ENCODE measurements around the gene PTPRK. TPM values are rescaled to one million over a fixed set of nuclear protein-coding genes. Genes with fewer than 3 reads are reported as not detected.

Gene PTPRK
- total RNA-seq, 4 donors from 2014 or later = 7.3 to 22.9 (median 13.0) TPM

DNA sequence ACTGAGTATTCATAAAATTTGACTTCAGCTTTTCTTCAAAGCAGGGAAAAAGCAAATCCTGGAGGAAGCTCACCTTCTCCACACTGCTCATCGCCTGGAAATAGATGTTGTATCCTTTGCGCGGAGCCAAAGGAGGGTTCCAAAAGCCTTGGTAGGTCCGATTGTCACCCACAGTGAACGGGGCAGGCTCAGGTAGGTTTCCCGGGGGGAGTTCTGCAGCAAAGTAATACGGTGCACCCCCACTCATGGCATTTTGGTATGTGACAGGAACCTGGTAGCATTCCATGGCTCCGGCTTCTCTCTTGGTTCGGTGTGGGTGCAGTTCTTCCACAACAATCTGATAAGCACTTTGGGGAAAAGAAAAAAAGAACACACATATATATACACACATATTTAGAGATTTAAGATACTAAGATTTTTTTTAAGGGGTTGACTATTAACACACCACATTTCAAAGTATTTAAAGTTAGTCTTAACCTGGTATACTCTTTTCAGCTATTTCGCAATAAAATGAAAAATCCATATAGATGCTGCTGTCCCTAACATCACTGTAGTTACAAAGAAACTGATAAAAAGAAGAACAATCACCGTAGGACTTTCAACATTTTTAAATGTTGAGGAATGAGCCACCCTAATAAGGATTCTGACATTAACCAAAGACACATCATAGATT, 452.8 kb downstream of the PTPRK start:
- Histone ChIP-seq H3K4me1 (no peaks in the 10 kb centered on the region), H3K27ac (no peak overlapping the region), H3K9me3 (no peaks in the 10 kb centered on the region), H3K36me3 (no peaks in the 10 kb centered on the region), H3K27me3 (no peaks in the 10 kb centered on the region), H3K4me3 (no peak overlapping the region)
- intact Hi-C loops (cut with DNase I; ENCODE audit: low total_unique reads) (no loop called here), in situ Hi-C loops (cut with MboI; ENCODE audit: low sequenced_read_pairs in 4 of 4) (no loop called here)
- ATAC-seq (no peak), DNase-seq (no peak)
- TF ChIP-seq CTCF (IDR thresholded peaks at IDR 0.05 in 4 of 5, conservative IDR thresholded peaks at IDR 0.05 in 1 of 5) (no peak), POLR2A (IDR thresholded peaks at IDR 0.05) (no peak)

DNA sequence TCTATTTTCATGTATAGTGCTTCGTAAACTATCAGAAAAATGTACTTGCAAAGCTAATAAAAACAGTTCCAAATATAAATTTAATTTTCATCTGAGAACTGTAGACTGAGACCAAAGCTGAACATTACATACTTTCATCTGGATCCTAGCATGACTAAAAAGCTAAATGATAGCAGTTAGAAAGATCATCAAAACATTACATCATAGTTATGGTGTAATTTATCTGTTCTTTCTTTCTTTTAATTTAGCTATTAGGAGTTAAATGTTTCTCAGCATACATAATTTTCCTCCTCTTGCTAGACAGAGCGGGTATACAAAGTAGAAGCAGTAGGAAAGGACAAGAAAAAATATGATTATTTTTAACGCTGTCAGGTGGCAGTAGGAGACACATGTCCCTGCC, 455.3 kb downstream of the PTPRK start:
- DNase-seq (no peak), ATAC-seq (no peak)
- H3K9me3 ChIP-seq = no peaks in the 10 kb centered on the region
- H3K4me1 ChIP-seq = no peaks in the 10 kb centered on the region
- no peak overlapping the region for H3K4me3 ChIP-seq
- no peak for TF ChIP-seq CTCF (IDR thresholded peaks at IDR 0.05 in 4 of 5, conservative IDR thresholded peaks at IDR 0.05 in 1 of 5)
- no peak for TF ChIP-seq POLR2A (IDR thresholded peaks at IDR 0.05)
- intact Hi-C loops (cut with DNase I; ENCODE audit: low total_unique reads) (no loop called here), in situ Hi-C loops (cut with MboI; ENCODE audit: low sequenced_read_pairs in 4 of 4) (no loop called here)
- no peaks in the 10 kb centered on the region for H3K27me3 ChIP-seq
- no peak overlapping the region for H3K27ac ChIP-seq
- H3K36me3 ChIP-seq = no peaks in the 10 kb centered on the region

DNA sequence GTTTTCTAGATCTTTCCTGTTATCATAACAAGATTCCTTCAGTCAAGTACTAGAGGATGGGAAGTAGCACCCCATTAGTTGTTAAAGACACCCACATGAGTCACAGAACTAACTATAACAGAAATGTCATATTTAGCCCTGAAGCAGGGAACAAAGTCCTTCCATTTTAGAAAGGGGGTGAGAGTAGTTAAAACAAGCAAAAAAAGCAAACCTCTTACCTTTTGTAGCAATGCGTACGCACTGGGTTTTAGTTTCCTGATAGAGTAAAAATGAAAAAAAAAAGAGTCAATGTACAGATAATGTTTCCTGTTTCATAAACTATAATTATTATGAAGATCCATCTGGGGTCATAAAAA, 455.9 kb downstream of the PTPRK start:
- Histone ChIP-seq H3K27me3 (no peaks in the 10 kb centered on the region), H3K4me1 (no peaks in the 10 kb centered on the region), H3K4me3 (no peak overlapping the region), H3K27ac (no peak overlapping the region), H3K36me3 (no peaks in the 10 kb centered on the region), H3K9me3 (no peaks in the 10 kb centered on the region)
- ATAC-seq (no peak), DNase-seq (no peak)
- in situ Hi-C loops (cut with MboI; ENCODE audit: low sequenced_read_pairs in 4 of 4) = no loop called here
- intact Hi-C loops (cut with DNase I; ENCODE audit: low total_unique reads) = no loop called here
- TF ChIP-seq POLR2A (IDR thresholded peaks at IDR 0.05) = no peak
- TF ChIP-seq CTCF (IDR thresholded peaks at IDR 0.05 in 4 of 5, conservative IDR thresholded peaks at IDR 0.05 in 1 of 5) = no peak

GRCh38 chr6:128063850-128064539, 456.4 kb downstream of the PTPRK start:
- intact Hi-C loops (cut with DNase I; ENCODE audit: low total_unique reads) (no loop called here), in situ Hi-C loops (cut with MboI; ENCODE audit: low sequenced_read_pairs in 4 of 4) (no loop called here)
- Histone ChIP-seq H3K36me3 (no peaks in the 10 kb centered on the region), H3K9me3 (no peaks in the 10 kb centered on the region), H3K4me3 (no peak overlapping the region), H3K27ac (no peak overlapping the region), H3K27me3 (no peaks in the 10 kb centered on the region), H3K4me1 (no peaks in the 10 kb centered on the region)
- TF ChIP-seq CTCF (IDR thresholded peaks at IDR 0.05 in 4 of 5, conservative IDR thresholded peaks at IDR 0.05 in 1 of 5) = no peak
- TF ChIP-seq POLR2A (IDR thresholded peaks at IDR 0.05) = no peak
- ATAC-seq = no peak
- no peak for DNase-seq
